ENCODE measurements around the gene CCDC12.

- TF ChIP-seq CTCF (IDR thresholded peaks at IDR 0.05) (no peak), POLR2A (IDR thresholded peaks at IDR 0.05) (no peak), EP300 (IDR thresholded peaks at IDR 0.05) (no peak), POLR2AphosphoS5 (IDR thresholded peaks at IDR 0.05) (no peak)
Observed at GRCh38 chr3:47004369-47005211, 28.0 kb upstream of the CCDC12 start.

All from suprapubic skin (tissue), 4 donors.